Measurements from ENCODE around the gene RALGPS2. TPM values are rescaled to one million over a fixed set of nuclear protein-coding genes. Genes with fewer than 3 reads are reported as not detected.
"Not testable (repeated sequence)": the region's sequence is repeated elsewhere in the genome, so short reads cannot be mapped to it uniquely, and the experiment has no call there.

Gene RALGPS2
- total RNA-seq, 1 donor from 2014 or later = 7.5 TPM

GRCh38 chr1:178844436-178844835 is 119.4 kb downstream of the RALGPS2 start:
- Histone ChIP-seq H3K27me3 (ENCODE audit: low read depth) (no peaks in the 10 kb centered on the region), H3K36me3 (no peaks in the 10 kb centered on the region), H3K27ac (replicated peaks) (no peak overlapping the region), H3K4me3 (no peak overlapping the region), H3K9me3 (replicated peaks) (no peaks in the 10 kb centered on the region), H3K4me1 (no peaks in the 10 kb centered on the region)
- no peak for TF ChIP-seq CTCF (IDR thresholded peaks at IDR 0.05; ENCODE audit: borderline replicate concordance)
- DNase-seq = no peak
- intact Hi-C loops (cut with micrococcal nuclease) = no loop called here

GRCh38 chr1:178846306-178846705 is 121.3 kb downstream of the RALGPS2 start:
- intact Hi-C loops (cut with micrococcal nuclease) = no loop called here
- H3K36me3 ChIP-seq = no peaks in the 10 kb centered on the region
- H3K4me1 ChIP-seq = no peaks in the 10 kb centered on the region
- no peak overlapping the region for H3K27ac ChIP-seq (replicated peaks)
- no peak overlapping the region for H3K4me3 ChIP-seq
- no peaks in the 10 kb centered on the region for H3K27me3 ChIP-seq (ENCODE audit: low read depth)
- TF ChIP-seq CTCF (IDR thresholded peaks at IDR 0.05; ENCODE audit: borderline replicate concordance) = no peak
- DNase-seq = no peak
- H3K9me3 ChIP-seq (replicated peaks) = no peaks in the 10 kb centered on the region

GRCh38 chr1:178847396-178847849 is 122.4 kb downstream of the RALGPS2 start:
- no peaks in the 10 kb centered on the region for H3K9me3 ChIP-seq (replicated peaks)
- no peaks in the 10 kb centered on the region for H3K27me3 ChIP-seq (ENCODE audit: low read depth)
- DNase-seq = no peak
- no peaks in the 10 kb centered on the region for H3K4me1 ChIP-seq
- no peak overlapping the region for H3K27ac ChIP-seq (replicated peaks)
- intact Hi-C loops (cut with micrococcal nuclease) = no loop called here
- no peaks in the 10 kb centered on the region for H3K36me3 ChIP-seq
- H3K4me3 ChIP-seq = no peak overlapping the region
- TF ChIP-seq CTCF (IDR thresholded peaks at IDR 0.05; ENCODE audit: borderline replicate concordance) = no peak

GRCh38 chr1:178847919-178848318 is 122.9 kb downstream of the RALGPS2 start:
- H3K9me3 ChIP-seq (replicated peaks); H3K4me1 ChIP-seq; intact Hi-C loops (cut with micrococcal nuclease); H3K4me3 ChIP-seq; H3K27ac ChIP-seq (replicated peaks); H3K27me3 ChIP-seq (ENCODE audit: low read depth); H3K36me3 ChIP-seq; DNase-seq: not testable (repeated sequence)

GRCh38 chr1:178849918-178850317 is 124.9 kb downstream of the RALGPS2 start:
- DNase-seq = no peak
- no peak for TF ChIP-seq CTCF (IDR thresholded peaks at IDR 0.05; ENCODE audit: borderline replicate concordance)
- H3K9me3 ChIP-seq (replicated peaks) = no peaks in the 10 kb centered on the region
- intact Hi-C loops (cut with micrococcal nuclease) = no loop called here
- no peaks in the 10 kb centered on the region for H3K36me3 ChIP-seq
- no peak overlapping the region for H3K27ac ChIP-seq (replicated peaks)
- no peaks in the 10 kb centered on the region for H3K4me1 ChIP-seq
- no peak overlapping the region for H3K4me3 ChIP-seq
- H3K27me3 ChIP-seq (ENCODE audit: low read depth) = no peaks in the 10 kb centered on the region

- H3K4me3 ChIP-seq = no peak overlapping the region
- no peaks in the 10 kb centered on the region for H3K9me3 ChIP-seq (replicated peaks)
- intact Hi-C loops (cut with micrococcal nuclease) = no loop called here
- no peaks in the 10 kb centered on the region for H3K4me1 ChIP-seq
- no peak for TF ChIP-seq CTCF (IDR thresholded peaks at IDR 0.05; ENCODE audit: borderline replicate concordance)
- no peaks in the 10 kb centered on the region for H3K36me3 ChIP-seq
- no peak overlapping the region for H3K27ac ChIP-seq (replicated peaks)
- DNase-seq = no peak
- H3K27me3 ChIP-seq (ENCODE audit: low read depth) = no peaks in the 10 kb centered on the region
Measured at GRCh38 chr1:178857126-178857525, 132.1 kb downstream of the RALGPS2 start.

All from left ventricle myocardium inferior (tissue), 1 donor.